ENCODE measurements around the gene KDM1B.

Gene KDM1B

GRCh38 chr6:18244251-18244650, 89.0 kb downstream of the KDM1B start:
- H3K9me3 Mint-ChIP-seq (ENCODE audit: low read depth), result peaks cover 7% of the 10 kb centered on the region
- peaks cover 42% of the 10 kb centered on the region for H3K36me3 Mint-ChIP-seq
- H3K4me1 Mint-ChIP-seq (ENCODE audit: low read depth), result peaks cover 50% of the 10 kb centered on the region
- H3K27ac Mint-ChIP-seq, result no peak overlapping the region
- H3K4me3 Mint-ChIP-seq, result no peak overlapping the region
- H3K27me3 Mint-ChIP-seq, result no peaks in the 10 kb centered on the region

DNA sequence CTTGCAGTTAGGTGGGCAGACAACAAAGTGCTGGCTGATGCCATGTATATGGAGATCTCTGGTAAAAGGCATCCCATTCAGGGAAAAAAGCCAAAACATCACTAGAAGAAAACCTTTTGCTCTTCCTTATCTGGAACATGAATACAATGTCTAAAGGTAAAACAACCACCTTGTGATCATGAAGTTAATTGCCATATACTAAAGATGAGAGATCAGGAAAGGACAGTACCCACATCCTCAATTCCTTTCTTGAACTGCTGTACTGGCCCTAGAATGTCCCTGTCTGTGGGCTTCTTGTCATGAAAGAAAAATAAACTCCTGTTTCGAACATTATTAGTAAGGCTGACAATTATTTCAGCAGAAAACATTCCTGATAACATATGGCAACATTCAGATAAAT, 89.9 kb downstream of the KDM1B start:
- Mint-ChIP-seq H3K27ac (no peak overlapping the region), H3K4me1 (ENCODE audit: low read depth) (peaks cover 54% of the 10 kb centered on the region), H3K36me3 (peaks cover 43% of the 10 kb centered on the region), H3K4me3 (no peak overlapping the region), H3K9me3 (ENCODE audit: low read depth) (peaks cover 7% of the 10 kb centered on the region), H3K27me3 (no peaks in the 10 kb centered on the region)

GRCh38 chr6:18245642-18246041, 90.4 kb downstream of the KDM1B start:
- peaks cover 7% of the 10 kb centered on the region for H3K9me3 Mint-ChIP-seq (ENCODE audit: low read depth)
- peak overlapping the region; percentile 3 for H3K27ac Mint-ChIP-seq
- peaks cover 54% of the 10 kb centered on the region for H3K4me1 Mint-ChIP-seq (ENCODE audit: low read depth)
- H3K27me3 Mint-ChIP-seq, result no peaks in the 10 kb centered on the region
- H3K36me3 Mint-ChIP-seq, result peaks cover 43% of the 10 kb centered on the region
- H3K4me3 Mint-ChIP-seq, result no peak overlapping the region

DNA sequence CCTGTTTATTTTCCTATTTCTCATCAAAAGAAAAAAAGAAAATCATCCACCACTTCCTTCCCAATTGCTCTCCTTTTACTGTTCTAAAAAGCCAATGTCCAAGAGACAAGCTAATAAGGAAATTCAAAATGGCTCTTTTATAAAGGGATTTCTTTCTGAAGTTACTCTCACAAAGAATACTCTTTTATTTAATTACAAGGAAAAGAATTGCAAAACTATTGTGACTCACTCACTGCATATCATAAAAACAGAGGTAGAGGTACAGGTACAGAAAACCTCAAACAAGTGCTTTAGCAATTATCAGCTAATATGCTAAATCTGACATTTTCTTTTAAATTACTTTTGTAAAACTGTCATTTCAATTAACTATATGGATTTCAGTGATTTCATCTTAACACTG, 91.0 kb downstream of the KDM1B start:
- H3K27ac Mint-ChIP-seq, result no peak overlapping the region
- peaks cover 50% of the 10 kb centered on the region for H3K4me1 Mint-ChIP-seq (ENCODE audit: low read depth)
- H3K36me3 Mint-ChIP-seq, result peaks cover 43% of the 10 kb centered on the region
- no peaks in the 10 kb centered on the region for H3K27me3 Mint-ChIP-seq
- no peak overlapping the region for H3K4me3 Mint-ChIP-seq
- peaks cover 7% of the 10 kb centered on the region for H3K9me3 Mint-ChIP-seq (ENCODE audit: low read depth)

- peaks cover 7% of the 10 kb centered on the region for H3K9me3 Mint-ChIP-seq (ENCODE audit: low read depth)
Measured at GRCh38 chr6:18247002-18247401, 91.8 kb downstream of the KDM1B start.

DNA sequence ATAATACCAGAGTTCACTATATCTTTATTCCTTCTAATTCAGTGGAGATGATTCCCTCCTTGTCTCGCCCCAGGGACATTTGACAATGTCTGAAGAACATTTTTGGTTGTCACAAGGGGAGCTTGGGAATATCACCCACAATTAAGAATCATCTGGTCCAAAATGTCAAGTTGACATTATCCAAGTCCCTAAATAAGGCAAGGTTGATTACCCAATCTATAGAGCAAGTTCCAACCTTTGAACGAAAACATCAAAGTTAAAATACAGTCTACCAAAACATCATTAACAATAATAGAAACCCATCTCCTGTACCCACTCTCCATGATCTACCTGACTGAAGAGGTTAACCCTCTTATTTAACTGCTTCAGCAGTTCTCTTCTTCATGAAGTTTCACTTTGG, 93.5 kb downstream of the KDM1B start:
- Mint-ChIP-seq H3K36me3 (peaks cover 31% of the 10 kb centered on the region), H3K27me3 (no peaks in the 10 kb centered on the region), H3K27ac (no peak overlapping the region), H3K9me3 (ENCODE audit: low read depth) (peaks cover 7% of the 10 kb centered on the region), H3K4me1 (ENCODE audit: low read depth) (peaks cover 30% of the 10 kb centered on the region), H3K4me3 (no peak overlapping the region)

More at GRCh38 chr6:18247002-18247401, 91.8 kb downstream of the KDM1B start:
- Mint-ChIP-seq H3K27ac (no peak overlapping the region), H3K4me3 (no peak overlapping the region), H3K4me1 (ENCODE audit: low read depth) (peaks cover 42% of the 10 kb centered on the region), H3K27me3 (no peaks in the 10 kb centered on the region), H3K36me3 (peaks cover 43% of the 10 kb centered on the region)

DNA sequence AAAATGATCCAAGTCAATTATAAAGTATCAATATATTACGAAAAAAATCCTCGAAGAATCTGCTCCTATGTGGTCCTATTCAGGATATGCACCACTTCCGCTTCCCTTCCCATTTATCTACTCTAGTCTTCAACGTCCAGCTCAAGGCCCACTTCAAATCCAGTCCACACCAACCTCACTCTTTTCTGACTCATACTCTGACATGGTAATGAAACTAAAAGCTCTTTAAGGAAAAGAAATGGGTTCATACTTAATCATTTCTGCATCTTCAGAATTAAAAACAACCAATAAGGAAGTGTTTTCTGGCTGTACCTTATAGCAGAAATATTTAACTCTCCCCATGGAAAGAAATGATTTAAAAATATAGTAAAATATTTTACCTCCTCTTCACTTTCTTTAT, 94.0 kb downstream of the KDM1B start:
- Mint-ChIP-seq H3K4me1 (ENCODE audit: low read depth) (peaks cover 30% of the 10 kb centered on the region), H3K9me3 (ENCODE audit: low read depth) (peaks cover 7% of the 10 kb centered on the region), H3K27ac (no peak overlapping the region), H3K4me3 (no peak overlapping the region), H3K27me3 (no peaks in the 10 kb centered on the region), H3K36me3 (peaks cover 30% of the 10 kb centered on the region)

GRCh38 chr6:18253635-18254034, 98.4 kb downstream of the KDM1B start:
- no peaks in the 10 kb centered on the region for H3K27me3 Mint-ChIP-seq
- H3K27ac Mint-ChIP-seq, result no peak overlapping the region
- H3K36me3 Mint-ChIP-seq, result peaks cover 17% of the 10 kb centered on the region
- no peak overlapping the region for H3K4me3 Mint-ChIP-seq
- H3K4me1 Mint-ChIP-seq (ENCODE audit: low read depth), result peaks cover 12% of the 10 kb centered on the region
- H3K9me3 Mint-ChIP-seq (ENCODE audit: low read depth), result no peaks in the 10 kb centered on the region

DNA sequence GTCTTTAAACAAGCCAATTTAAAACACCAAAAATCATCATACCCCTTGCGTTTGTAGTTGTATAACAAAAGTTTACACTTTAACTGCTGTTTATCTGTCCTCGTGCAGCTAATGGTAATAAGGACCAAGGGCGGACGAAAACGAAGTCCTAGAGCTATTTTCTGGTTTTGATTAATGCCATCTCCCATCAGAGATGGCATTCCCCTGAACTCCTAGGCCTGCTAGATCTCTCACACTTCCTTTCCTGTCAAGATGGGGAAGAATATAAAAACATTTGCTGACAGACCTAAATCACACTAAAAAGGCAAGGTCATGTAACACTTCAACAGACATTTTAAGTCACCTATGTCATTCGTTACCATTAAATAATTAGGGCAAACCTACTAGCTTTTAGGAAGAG, 99.6 kb downstream of the KDM1B start:
- H3K4me3 Mint-ChIP-seq, result no peak overlapping the region
- H3K4me1 Mint-ChIP-seq (ENCODE audit: low read depth), result peaks cover 15% of the 10 kb centered on the region
- H3K36me3 Mint-ChIP-seq, result peaks cover 13% of the 10 kb centered on the region

GRCh38 chr6:18259675-18260447, 104.6 kb downstream of the KDM1B start:
- Mint-ChIP-seq H3K27me3 (no peaks in the 10 kb centered on the region), H3K9me3 (ENCODE audit: low read depth) (no peaks in the 10 kb centered on the region), H3K4me3 (peak overlapping the region; percentile 46), H3K27ac (peak overlapping the region; percentile 11), H3K36me3 (peaks cover 10% of the 10 kb centered on the region), H3K4me1 (ENCODE audit: low read depth) (peaks cover 51% of the 10 kb centered on the region)

More for the DNA sequence above, 99.6 kb downstream of the KDM1B start:
- Mint-ChIP-seq H3K27ac (no peak overlapping the region), H3K27me3 (no peaks in the 10 kb centered on the region), H3K9me3 (ENCODE audit: low read depth) (no peaks in the 10 kb centered on the region)

DNA sequence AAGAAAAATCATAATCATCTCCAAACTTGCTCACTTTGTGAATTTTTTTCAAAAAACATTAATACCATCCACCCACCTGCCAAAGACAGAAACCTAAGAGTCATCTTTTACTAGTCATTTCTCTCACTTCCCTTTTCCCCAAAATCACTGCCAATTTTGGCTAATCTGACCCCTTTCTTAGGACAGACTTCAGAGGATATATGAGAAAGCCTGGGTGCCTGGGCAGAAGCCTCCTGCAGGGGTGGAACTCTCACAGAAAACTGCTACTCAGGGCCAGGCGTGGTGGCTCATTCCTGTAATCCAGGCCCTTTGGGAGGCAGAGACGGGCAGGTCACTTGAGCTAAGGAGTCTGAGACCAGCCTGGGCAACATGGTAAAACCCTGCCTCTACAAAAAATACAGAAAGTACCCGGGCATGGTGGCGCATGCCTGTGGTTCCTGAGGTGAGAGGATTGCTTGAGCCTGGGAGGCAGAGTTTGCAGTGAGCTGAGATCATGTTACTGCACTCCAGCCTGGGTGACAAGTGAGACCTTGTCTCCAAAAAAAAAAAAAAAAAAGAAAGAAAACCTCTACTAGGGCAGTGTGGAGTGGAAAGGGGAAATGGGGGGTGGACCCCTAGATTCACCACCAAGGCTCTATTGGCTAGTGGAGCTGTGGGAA, 105.4 kb downstream of the KDM1B start:
- peaks cover 55% of the 10 kb centered on the region for H3K4me1 Mint-ChIP-seq (ENCODE audit: low read depth)
- H3K9me3 Mint-ChIP-seq (ENCODE audit: low read depth), result no peaks in the 10 kb centered on the region
- peaks cover 6% of the 10 kb centered on the region for H3K36me3 Mint-ChIP-seq
- peak overlapping the region; percentile 46 for H3K4me3 Mint-ChIP-seq
- H3K27ac Mint-ChIP-seq, result peak overlapping the region; percentile 58
- no peaks in the 10 kb centered on the region for H3K27me3 Mint-ChIP-seq

GRCh38 chr6:18261877-18262276, 106.7 kb downstream of the KDM1B start:
- Mint-ChIP-seq H3K4me3 (peak overlapping the region; percentile 98), H3K9me3 (ENCODE audit: low read depth) (no peaks in the 10 kb centered on the region), H3K4me1 (ENCODE audit: low read depth) (peaks cover 55% of the 10 kb centered on the region), H3K36me3 (peaks cover 6% of the 10 kb centered on the region), H3K27ac (peak overlapping the region; percentile 61), H3K27me3 (no peaks in the 10 kb centered on the region)

DNA sequence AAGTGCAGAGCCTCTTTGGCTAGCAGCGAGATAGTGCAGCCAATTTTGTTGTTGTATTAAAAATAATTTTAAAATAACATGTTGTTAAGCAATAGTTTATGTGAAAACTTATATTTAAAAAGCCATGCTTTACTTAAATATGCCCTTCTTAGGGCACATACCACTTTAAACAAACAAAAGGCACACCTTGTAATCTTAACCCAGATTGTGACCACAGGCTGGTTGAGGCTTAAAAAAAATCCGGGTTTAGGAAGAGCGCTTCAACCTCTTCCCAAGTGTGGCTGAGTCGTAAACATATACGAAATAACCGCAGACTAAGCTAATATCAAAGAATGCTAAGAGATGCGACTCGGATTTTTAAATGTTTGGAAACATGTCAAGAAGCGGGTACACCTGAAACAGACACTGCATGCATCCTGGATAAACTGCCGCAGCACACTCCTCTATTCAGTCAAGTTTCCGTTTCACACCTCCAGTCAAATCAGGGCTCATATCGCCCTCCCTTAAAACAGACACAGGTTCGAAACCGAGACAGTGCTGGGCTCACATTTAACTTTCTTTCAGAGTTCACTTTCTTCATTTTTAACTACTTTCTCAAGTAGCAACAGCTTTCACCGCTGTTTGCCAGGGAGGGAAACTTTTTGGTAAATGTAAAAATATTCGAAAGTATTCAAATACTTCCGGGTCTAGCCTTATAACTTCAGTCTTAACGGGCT, 107.6 kb downstream of the KDM1B start:
- H3K4me3 Mint-ChIP-seq, result peak overlapping the region; percentile 98
- no peaks in the 10 kb centered on the region for H3K27me3 Mint-ChIP-seq
- H3K4me1 Mint-ChIP-seq (ENCODE audit: low read depth), result peaks cover 55% of the 10 kb centered on the region
- no peaks in the 10 kb centered on the region for H3K9me3 Mint-ChIP-seq (ENCODE audit: low read depth)
- peak overlapping the region; percentile 95 for H3K27ac Mint-ChIP-seq
- peaks cover 3% of the 10 kb centered on the region for H3K36me3 Mint-ChIP-seq

DNA sequence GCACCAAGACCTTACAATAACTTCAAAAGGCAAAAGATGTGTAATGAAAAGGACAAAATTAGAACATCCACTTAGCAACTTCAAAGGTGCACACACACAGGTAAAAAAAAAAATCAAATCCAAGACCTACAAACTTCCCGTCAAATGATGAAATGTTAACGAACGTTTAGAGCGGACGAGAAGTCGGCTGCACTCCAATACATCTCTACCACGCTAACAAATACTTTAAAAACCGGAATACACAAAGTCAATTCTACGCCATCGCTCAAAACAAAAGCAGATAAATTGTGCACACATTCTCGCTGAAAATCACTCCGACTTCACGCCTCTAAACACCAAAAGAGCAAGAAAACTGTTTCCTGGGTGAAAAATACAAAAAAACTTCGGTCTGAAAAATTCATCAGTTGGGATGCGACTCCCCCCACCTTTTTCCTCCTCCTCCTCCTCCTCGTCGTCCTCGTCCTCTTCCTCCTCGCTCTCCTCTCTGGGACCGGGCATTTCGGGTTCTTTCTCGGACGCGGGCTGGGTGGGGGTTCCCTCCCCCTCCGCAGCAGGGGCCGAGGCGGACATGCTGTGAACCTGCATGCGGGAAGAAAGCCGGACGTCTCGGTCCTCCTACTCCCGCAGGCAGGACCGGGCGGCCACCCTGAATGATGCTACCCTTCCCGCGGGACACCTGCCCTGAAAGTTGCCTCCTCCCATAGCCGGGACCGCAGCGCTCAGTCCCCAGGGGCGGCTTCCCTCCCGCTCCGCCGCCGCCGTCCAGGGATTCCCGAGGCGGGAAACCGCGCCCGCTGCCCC, 108.4 kb downstream of the KDM1B start:
- Mint-ChIP-seq H3K4me3 (peak overlapping the region; percentile 98), H3K27ac (peak overlapping the region; percentile 95), H3K27me3 (no peaks in the 10 kb centered on the region), H3K9me3 (ENCODE audit: low read depth) (no peaks in the 10 kb centered on the region), H3K4me1 (ENCODE audit: low read depth) (peaks cover 54% of the 10 kb centered on the region), H3K36me3 (peaks cover 3% of the 10 kb centered on the region)
